Measurements from ENCODE around the gene NPHP1. TPM values are rescaled to one million over a fixed set of nuclear protein-coding genes. Genes with fewer than 3 reads are reported as not detected.
"Not testable (repeated sequence)": the region's sequence is repeated elsewhere in the genome, so short reads cannot be mapped to it uniquely, and the experiment has no call there.

The NPHP1 gene
- total RNA-seq: 1 to 10 TPM; 2.2 to 2.8 TPM

- intact Hi-C loops (cut with DNase I, micrococcal nuclease): loop anchor here in 1 of 2 experiments (1.0 to 10.0 kb wide), 4 partner anchors 8 to 592 kb away; partner anchors contain the start of genes BUB1, MTLN, SEPTIN10 and SOWAHC
These were observed at the start of gene NPHP1 for GRCh38 chr2:110204408-110205385. NPHP1 (minus strand) TSS chr2:110205013; CDS start chr2:110204968, 45 bp downstream.

GRCh38 chr2:110248081-110248795 lies 43.4 kb upstream of the NPHP1 start:
- CTCF ChIA-PET; H3K9me3 Mint-ChIP-seq (ENCODE audit: low read depth): not testable (repeated sequence)

More at GRCh38 chr2:110204408-110205385, at the start of gene NPHP1:
- peak within 1 kb of the TSS; percentile 79 for H3K4me3 Mint-ChIP-seq
- no peaks in the 10 kb centered on the region for H3K27me3 Mint-ChIP-seq
- H3K9me3 Mint-ChIP-seq (ENCODE audit: low read depth): no peaks in the 10 kb centered on the region
- ChIA-PET POLR2A (no interaction called here), CTCF (no interaction called here)
- DNase-seq: peak; percentile 89
- peak; percentile 89 for ATAC-seq
- peak within 1 kb of the TSS; percentile 62 for H3K27ac Mint-ChIP-seq
- peaks cover 15% of the 10 kb centered on the region for H3K36me3 Mint-ChIP-seq (ENCODE audit: low read depth)
- peaks cover 24% of the 10 kb centered on the region for H3K4me1 Mint-ChIP-seq

DNA sequence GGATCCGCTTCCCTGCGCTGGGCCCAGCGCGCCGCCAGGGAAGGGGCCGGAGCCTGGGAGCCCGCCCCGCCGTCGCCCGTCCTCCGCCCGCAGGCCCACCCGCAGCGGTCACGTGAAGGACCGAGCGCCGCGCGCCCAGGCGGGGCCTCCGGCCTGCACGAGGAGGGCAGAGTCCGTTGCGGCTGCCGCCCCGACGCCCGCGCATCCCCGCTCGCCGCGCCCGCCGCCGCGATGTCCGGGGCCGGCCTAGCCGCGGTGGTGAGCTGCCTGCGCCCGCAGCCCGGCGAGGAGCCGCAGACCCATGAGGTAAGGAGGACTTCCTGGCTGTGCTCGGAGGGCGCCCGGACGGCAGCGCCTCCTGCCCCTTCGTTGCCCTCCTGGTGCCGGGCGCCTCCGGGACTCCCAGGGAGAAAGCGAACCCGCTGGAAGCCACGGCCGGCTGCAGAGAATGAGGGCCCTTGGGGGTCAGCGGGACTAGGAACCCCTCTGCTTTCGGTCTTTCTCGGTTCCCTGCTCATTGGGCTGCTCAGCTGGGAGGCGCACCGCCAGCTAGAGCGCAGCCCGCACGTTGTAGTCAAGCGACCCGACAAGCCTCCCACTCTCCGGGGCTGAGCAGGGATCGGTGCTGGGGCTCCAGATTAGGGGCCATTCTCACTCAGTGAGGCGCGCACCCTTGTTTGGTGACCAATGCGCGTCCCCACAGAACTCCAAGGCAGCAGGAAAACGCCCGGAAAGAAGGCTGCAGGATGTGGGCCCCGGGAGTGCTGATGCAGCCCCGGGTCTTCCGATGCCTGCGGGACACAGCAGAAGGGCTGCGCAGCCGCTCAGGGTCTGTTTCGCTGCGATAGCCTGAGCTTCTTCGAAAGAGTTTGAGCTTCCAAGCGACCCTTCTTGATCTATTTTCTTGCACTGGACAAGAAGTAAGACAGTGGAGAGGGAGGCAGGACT lies 40.9 kb upstream of the NPHP1 start:
- POLR2A ChIA-PET; H3K36me3 Mint-ChIP-seq (ENCODE audit: low read depth); CTCF ChIA-PET; H3K4me1 Mint-ChIP-seq; DNase-seq; H3K27ac Mint-ChIP-seq; H3K27me3 Mint-ChIP-seq; H3K9me3 Mint-ChIP-seq (ENCODE audit: low read depth); H3K4me3 Mint-ChIP-seq; intact Hi-C loops (cut with DNase I, micrococcal nuclease): not testable (repeated sequence)
- peak; percentile 39 for ATAC-seq

More at GRCh38 chr2:110248081-110248795, 43.4 kb upstream of the NPHP1 start:
- ATAC-seq; DNase-seq; POLR2A ChIA-PET; H3K36me3 Mint-ChIP-seq (ENCODE audit: low read depth); H3K4me1 Mint-ChIP-seq; H3K27ac Mint-ChIP-seq; intact Hi-C loops (cut with DNase I, micrococcal nuclease); H3K27me3 Mint-ChIP-seq; H3K4me3 Mint-ChIP-seq: not testable (repeated sequence)

DNA sequence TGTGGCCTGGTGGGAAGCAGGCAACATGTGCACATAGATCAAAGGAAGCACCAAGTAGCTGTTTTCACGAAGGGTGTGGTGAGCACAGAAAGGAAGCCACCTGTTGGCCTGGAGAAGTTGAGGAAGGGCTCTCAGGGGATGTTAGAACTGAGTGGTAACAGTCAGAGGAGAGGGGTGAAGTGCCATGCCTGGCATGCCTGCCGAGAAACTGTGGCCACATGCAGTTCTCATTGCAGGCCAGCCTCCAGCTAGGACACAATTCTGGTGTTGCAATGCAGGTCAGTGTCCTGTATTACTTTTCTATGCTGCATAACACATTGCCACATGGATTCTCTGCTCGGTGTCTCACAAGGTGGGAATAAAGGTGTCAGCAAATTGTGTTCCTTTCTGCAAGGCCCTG lies 38.5 kb upstream of the NPHP1 start:
- H3K4me1 Mint-ChIP-seq; intact Hi-C loops (cut with DNase I, micrococcal nuclease); H3K4me3 Mint-ChIP-seq; ATAC-seq; POLR2A ChIA-PET; H3K9me3 Mint-ChIP-seq (ENCODE audit: low read depth); H3K27me3 Mint-ChIP-seq; H3K36me3 Mint-ChIP-seq (ENCODE audit: low read depth); CTCF ChIA-PET; H3K27ac Mint-ChIP-seq; DNase-seq: not testable (repeated sequence)

- POLR2A ChIA-PET; H3K4me1 Mint-ChIP-seq; H3K27ac Mint-ChIP-seq; H3K9me3 Mint-ChIP-seq (ENCODE audit: low read depth); DNase-seq; ATAC-seq; H3K36me3 Mint-ChIP-seq (ENCODE audit: low read depth); CTCF ChIA-PET; H3K4me3 Mint-ChIP-seq; intact Hi-C loops (cut with DNase I, micrococcal nuclease); H3K27me3 Mint-ChIP-seq: not testable (repeated sequence)
These were observed 29.7 kb upstream of the NPHP1 start for GRCh38 chr2:110234514-110234913.

DNA sequence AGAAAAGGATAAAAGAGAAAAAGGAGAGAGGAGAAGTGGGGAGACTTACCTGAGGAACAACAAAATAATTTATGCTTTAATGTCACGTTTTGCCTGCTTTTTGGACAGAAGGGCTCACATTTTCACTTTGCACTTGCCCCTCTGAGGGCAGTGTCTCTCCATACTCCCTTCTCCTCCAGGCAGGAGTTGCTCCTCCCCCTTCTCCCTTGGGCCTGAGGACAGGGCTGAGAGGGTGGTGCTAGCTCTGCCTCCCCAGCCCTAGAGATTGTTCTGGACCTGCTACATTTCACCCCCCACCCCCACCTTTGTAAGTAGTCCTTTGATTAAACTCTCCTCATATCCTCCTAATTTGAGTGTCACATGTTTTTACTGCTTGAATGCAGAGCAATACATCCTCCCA lies 25.1 kb upstream of the NPHP1 start:
- intact Hi-C loops (cut with DNase I, micrococcal nuclease); H3K4me1 Mint-ChIP-seq; DNase-seq; H3K4me3 Mint-ChIP-seq; ATAC-seq; H3K36me3 Mint-ChIP-seq (ENCODE audit: low read depth); CTCF ChIA-PET; POLR2A ChIA-PET; H3K27ac Mint-ChIP-seq; H3K9me3 Mint-ChIP-seq (ENCODE audit: low read depth): not testable (repeated sequence)
- peaks cover 20% of the 10 kb centered on the region for H3K27me3 Mint-ChIP-seq

- H3K27me3 Mint-ChIP-seq: peaks cover 47% of the 10 kb centered on the region
- intact Hi-C loops (cut with DNase I, micrococcal nuclease); CTCF ChIA-PET; POLR2A ChIA-PET; H3K4me3 Mint-ChIP-seq; H3K9me3 Mint-ChIP-seq (ENCODE audit: low read depth); ATAC-seq; H3K27ac Mint-ChIP-seq; H3K36me3 Mint-ChIP-seq (ENCODE audit: low read depth); DNase-seq; H3K4me1 Mint-ChIP-seq: not testable (repeated sequence)
These were observed 17.8 kb upstream of the NPHP1 start for GRCh38 chr2:110222626-110223025.

DNA sequence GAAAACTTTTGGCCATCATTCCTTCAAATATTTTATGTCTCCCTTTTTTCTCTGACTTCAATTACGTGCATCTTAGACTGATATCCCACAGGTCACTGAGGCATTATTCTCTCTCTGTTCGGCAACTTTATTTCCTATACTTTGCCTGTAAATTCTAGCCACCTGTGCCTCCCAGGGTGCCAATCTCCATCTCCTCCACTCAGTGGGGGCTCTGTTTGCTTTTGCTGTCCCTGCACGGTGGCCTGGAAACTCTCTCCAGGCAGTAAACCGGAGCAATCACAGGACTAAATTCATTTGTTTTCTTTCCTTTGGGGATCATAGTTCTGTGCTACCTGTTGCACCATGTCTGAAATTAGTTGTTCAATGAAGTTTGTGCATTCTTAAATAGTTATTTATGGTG lies 17.1 kb upstream of the NPHP1 start:
- Mint-ChIP-seq H3K4me1 (no peaks in the 10 kb centered on the region), H3K27me3 (peaks cover 41% of the 10 kb centered on the region), H3K27ac (no peak overlapping the region), H3K4me3 (no peak overlapping the region), H3K9me3 (ENCODE audit: low read depth) (no peaks in the 10 kb centered on the region), H3K36me3 (ENCODE audit: low read depth) (no peaks in the 10 kb centered on the region)
- DNase-seq (no peak), ATAC-seq (no peak)
- ChIA-PET POLR2A (no interaction called here), CTCF (no interaction called here)
- intact Hi-C loops (cut with DNase I, micrococcal nuclease): no loop called here

GRCh38 chr2:110220190-110220564 lies 15.4 kb upstream of the NPHP1 start:
- ChIA-PET CTCF (no interaction called here), POLR2A (no interaction called here)
- Mint-ChIP-seq H3K27ac (no peak overlapping the region), H3K27me3 (peaks cover 40% of the 10 kb centered on the region), H3K36me3 (ENCODE audit: low read depth) (no peaks in the 10 kb centered on the region), H3K9me3 (ENCODE audit: low read depth) (no peaks in the 10 kb centered on the region), H3K4me1 (no peaks in the 10 kb centered on the region), H3K4me3 (no peak overlapping the region)
- ATAC-seq: no peak
- no peak for DNase-seq
- intact Hi-C loops (cut with DNase I, micrococcal nuclease): no loop called here

- intact Hi-C loops (cut with DNase I, micrococcal nuclease): no loop called here
- POLR2A ChIA-PET: no interaction called here
- Mint-ChIP-seq H3K36me3 (ENCODE audit: low read depth) (no peaks in the 10 kb centered on the region), H3K4me3 (no peak overlapping the region), H3K9me3 (ENCODE audit: low read depth) (no peaks in the 10 kb centered on the region), H3K27me3 (peaks cover 43% of the 10 kb centered on the region), H3K4me1 (no peaks in the 10 kb centered on the region), H3K27ac (no peak overlapping the region)
- CTCF ChIA-PET: no interaction called here
- DNase-seq (no peak), ATAC-seq (no peak)
These were observed 14.8 kb upstream of the NPHP1 start for GRCh38 chr2:110219496-110220189.

- H3K4me1 Mint-ChIP-seq; DNase-seq; intact Hi-C loops (cut with DNase I, micrococcal nuclease); H3K9me3 Mint-ChIP-seq (ENCODE audit: low read depth); H3K27ac Mint-ChIP-seq; H3K36me3 Mint-ChIP-seq (ENCODE audit: low read depth); H3K4me3 Mint-ChIP-seq; CTCF ChIA-PET; POLR2A ChIA-PET; ATAC-seq: not testable (repeated sequence)
- H3K27me3 Mint-ChIP-seq: peaks cover 43% of the 10 kb centered on the region
These were observed 14.1 kb upstream of the NPHP1 start for GRCh38 chr2:110218889-110219288.
